GM13977 (cell line): ENCODE results near the gene NCBP3.

Source experiments
- DNase-seq: peaks from one replicate; pipeline ENCODE4 v3.0.0; 2012; ENCODE audit warnings: low spot score
- CTCF ChIP-seq: IDR thresholded peaks from 2 replicates; pipeline ENCODE4 v1.5.1; 2012; ENCODE audit warnings: mild to moderate bottlenecking, control low read depth; ENCODE audit not compliant: insufficient read depth; ENCODE audit errors: extremely low read depth, missing control alignments
- in situ Hi-C: fragments of 300-500 bp; cut with MboI; formaldehyde crosslinking; loops from one replicate; pipeline ENCODE4 v1.12.0; 2022; ENCODE audit warnings: low sequenced_read_pairs, low pct_unique_long_range_greater_than_20kb, mixed read lengths, inconsistent platforms; ENCODE audit not compliant: unreplicated experiment

The NCBP3 gene

GRCh38 chr17:3867606-3868005, 21.6 kb upstream of the NCBP3 start:
- DNase-seq = no peak
- no peak for TF ChIP-seq CTCF
- in situ Hi-C loops = no loop called here

GRCh38 chr17:3867106-3867505, 21.1 kb upstream of the NCBP3 start:
- in situ Hi-C loops = no loop called here

GRCh38 chr17:3866276-3866675, 20.2 kb upstream of the NCBP3 start:
- DNase-seq = no peak
- no peak for TF ChIP-seq CTCF
- in situ Hi-C loops = no loop called here

More at GRCh38 chr17:3867106-3867505, 21.1 kb upstream of the NCBP3 start:
- no peak for DNase-seq
- TF ChIP-seq CTCF = no peak

GRCh38 chr17:3865176-3865575, 19.1 kb upstream of the NCBP3 start:
- no peak for TF ChIP-seq CTCF
- in situ Hi-C loops = no loop called here
- no peak for DNase-seq

- no peak for TF ChIP-seq CTCF
- DNase-seq = no peak
- in situ Hi-C loops = no loop called here
These were observed 18.5 kb upstream of the NCBP3 start for GRCh38 chr17:3864534-3864933.

GRCh38 chr17:3861761-3862681, 16.0 kb upstream of the NCBP3 start:
- no peak for DNase-seq
- in situ Hi-C loops = no loop called here
- TF ChIP-seq CTCF = no peak
